Testis (tissue), 3 donors: ENCODE measurements around the gene GATA2. TPM values are rescaled to one million over a fixed set of nuclear protein-coding genes. Genes with fewer than 3 reads are reported as not detected.

Source experiments
- DNase-seq: peaks from one replicate; pipeline ENCODE4 v3.0.0-alpha.2; 2019
- H3K27ac ChIP-seq, 2 donors: fragments of 200-600 bp; sonication (generic); one replicate each; pipeline ENCODE4 v1.5.1; 2019
- H3K27me3 ChIP-seq: fragments of 200-600 bp; sonication (generic); one replicate; pipeline ENCODE4 v1.5.1; 2019
- H3K36me3 ChIP-seq: fragments of 200-600 bp; sonication (generic); one replicate; pipeline ENCODE4 v1.5.1; 2017; ENCODE audit warnings: low read depth; ENCODE audit errors: missing control alignments
- H3K4me1 ChIP-seq: fragments of 200-600 bp; sonication (generic); one replicate; pipeline ENCODE4 v1.5.1; 2019
- H3K4me3 ChIP-seq, 2 donors: fragments of 200-600 bp; sonication (generic); one replicate each; pipeline ENCODE4 v1.5.1; 2017 to 2019
- H3K9me3 ChIP-seq: fragments of 200-600 bp; sonication (generic); one replicate; pipeline ENCODE4 v1.5.1; 2017
- POLR2A ChIP-seq: fragments of 450-650 bp; IDR thresholded peaks from one replicate; pipeline ENCODE4 v1.6.1; 2017; ENCODE audit warnings: antibody characterized with exemption, mild to moderate bottlenecking, moderate library complexity
- WGBS, 2 donors: methylation state at CpG; one replicate each; pipeline ENCODE4 v1.1.5; 2018; 5-methylcytosine and 5-hydroxymethylcytosine counted together
- intact Hi-C: fragments of 100-400 bp; cut with DNase I; formaldehyde crosslinking; loops from one replicate; pipeline ENCODE4 v1.15.1; 2023; ENCODE audit warnings: low total_unique reads
- polyA plus RNA-seq: library from polyadenylated mRNA; stranded (reverse); fragments of 350-450 nt; fragmentation: Illumina TruSeq; extraction: RNeasy Lipid Tissue Mini Kit (QIAGEN cat#74804); gene quantifications from one replicate; pipeline ENCODE4 v1.2.3, GENCODE V29; 2014; ENCODE audit warnings: low read depth, low replicate concordance; ENCODE audit not compliant: insufficient read depth
- total RNA-seq, 2 donors: library from RNA; depleted of rRNA; stranded (reverse); fragments of >200 nt; gene quantifications; one replicate each; pipeline ENCODE4 v1.2.3, GENCODE V29; 2016
- TF ChIP-seq, protein P1 (sequence below), 3 experiments: fragments of 450-650 bp in 2 of 3; fragments of 200-600 bp in 1 of 3; sonication (generic) in 1 of 3; IDR thresholded peaks; one replicate each; pipeline ENCODE4 v1.5.1; 2016 to 2019; ENCODE audit warnings: antibody characterized with exemption in 3 of 3, mild to moderate bottlenecking in 2 of 3, moderate library complexity in 1 of 3

The GATA2 gene
- total and polyA plus RNA-seq, 3 donors from 2014 or later, result 6.6 to 13.5 (median 11.9) TPM

DNA sequence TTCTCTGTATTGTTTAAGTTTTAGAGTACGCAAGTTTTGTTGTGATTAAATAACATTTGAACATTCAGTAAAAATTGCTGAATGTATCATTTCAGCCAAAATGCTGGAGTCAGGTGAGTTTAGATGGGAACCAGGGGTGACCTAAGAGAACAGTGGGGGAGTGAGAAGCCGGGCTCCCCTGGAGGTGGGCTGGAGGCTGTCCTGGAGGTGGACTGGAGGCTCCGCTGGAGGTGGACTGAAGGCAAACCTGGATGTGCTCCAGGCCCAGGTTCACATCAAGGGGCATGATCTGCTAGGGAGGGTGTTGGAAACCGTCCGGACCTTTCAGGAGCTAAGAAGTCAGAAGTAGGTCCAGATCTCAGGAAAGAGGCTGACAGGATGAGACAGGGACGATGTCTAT is 50.1 kb downstream of the GATA2 start:
- no peaks in the 10 kb centered on the region for H3K9me3 ChIP-seq
- intact Hi-C loops, result no loop called here
- TF ChIP-seq, protein P1, sequence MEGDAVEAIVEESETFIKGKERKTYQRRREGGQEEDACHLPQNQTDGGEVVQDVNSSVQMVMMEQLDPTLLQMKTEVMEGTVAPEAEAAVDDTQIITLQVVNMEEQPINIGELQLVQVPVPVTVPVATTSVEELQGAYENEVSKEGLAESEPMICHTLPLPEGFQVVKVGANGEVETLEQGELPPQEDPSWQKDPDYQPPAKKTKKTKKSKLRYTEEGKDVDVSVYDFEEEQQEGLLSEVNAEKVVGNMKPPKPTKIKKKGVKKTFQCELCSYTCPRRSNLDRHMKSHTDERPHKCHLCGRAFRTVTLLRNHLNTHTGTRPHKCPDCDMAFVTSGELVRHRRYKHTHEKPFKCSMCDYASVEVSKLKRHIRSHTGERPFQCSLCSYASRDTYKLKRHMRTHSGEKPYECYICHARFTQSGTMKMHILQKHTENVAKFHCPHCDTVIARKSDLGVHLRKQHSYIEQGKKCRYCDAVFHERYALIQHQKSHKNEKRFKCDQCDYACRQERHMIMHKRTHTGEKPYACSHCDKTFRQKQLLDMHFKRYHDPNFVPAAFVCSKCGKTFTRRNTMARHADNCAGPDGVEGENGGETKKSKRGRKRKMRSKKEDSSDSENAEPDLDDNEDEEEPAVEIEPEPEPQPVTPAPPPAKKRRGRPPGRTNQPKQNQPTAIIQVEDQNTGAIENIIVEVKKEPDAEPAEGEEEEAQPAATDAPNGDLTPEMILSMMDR (IDR thresholded peaks at IDR 0.05), result no peak
- no peak for TF ChIP-seq POLR2A
- no peak for DNase-seq
- H3K36me3 ChIP-seq, result no peaks in the 10 kb centered on the region
- H3K27me3 ChIP-seq, result no peaks in the 10 kb centered on the region
- no peak overlapping the region for H3K4me3 ChIP-seq
- H3K27ac ChIP-seq, result no peak overlapping the region
- no peaks in the 10 kb centered on the region for H3K4me1 ChIP-seq
- WGBS, 2 donors, result 86 to 89% methylated on average over 6 of the region's 6 CpGs

DNA sequence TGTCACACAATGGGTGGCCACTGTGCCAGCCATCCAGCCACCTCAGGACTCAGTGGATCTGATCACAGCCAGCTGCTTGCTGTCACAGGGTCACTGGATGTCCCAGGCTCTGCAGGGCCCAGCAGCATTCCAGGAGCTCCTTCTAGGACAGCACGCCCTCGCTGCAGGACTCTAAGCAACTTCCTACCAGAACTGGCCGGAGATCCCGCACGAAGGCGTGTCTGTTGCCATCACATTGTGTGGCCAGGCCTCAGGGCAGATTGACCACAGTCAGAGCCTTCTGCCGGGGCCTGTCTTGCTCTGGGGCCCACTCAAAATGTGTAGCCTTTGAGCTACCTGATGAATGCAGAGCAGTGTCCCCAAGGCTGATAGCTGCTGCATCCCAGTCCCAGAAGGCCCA is 50.9 kb downstream of the GATA2 start:
- Histone ChIP-seq H3K4me3 (no peak overlapping the region), H3K36me3 (no peaks in the 10 kb centered on the region), H3K9me3 (no peaks in the 10 kb centered on the region), H3K27ac (no peak overlapping the region), H3K27me3 (no peaks in the 10 kb centered on the region), H3K4me1 (no peaks in the 10 kb centered on the region)
- no peak for DNase-seq
- WGBS, 2 donors, result 79 to 91% methylated on average over 4 to 7 of the region's 7 CpGs
- intact Hi-C loops, result no loop called here
- TF ChIP-seq, protein P1 (IDR thresholded peaks at IDR 0.05), result no peak
- TF ChIP-seq POLR2A, result no peak

DNA sequence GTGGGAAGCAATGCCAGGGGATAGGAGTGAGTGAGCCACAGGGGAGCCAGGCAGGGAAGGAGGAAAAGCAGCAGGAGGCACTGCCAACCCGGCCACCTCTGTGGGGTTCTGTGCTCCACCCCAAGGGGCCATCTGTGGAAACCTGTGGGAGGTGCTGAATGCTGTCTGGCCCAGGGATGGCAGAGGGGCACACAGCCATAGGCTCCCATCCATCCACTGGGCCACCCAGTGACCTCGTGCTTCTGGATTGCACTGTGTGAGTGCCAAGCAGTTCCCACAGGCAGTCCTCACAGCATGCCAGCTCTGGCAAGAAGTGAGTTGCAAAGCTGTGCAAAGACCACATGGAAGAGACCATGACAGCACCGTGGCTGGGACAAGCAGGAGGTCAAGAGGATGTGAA is 53.8 kb downstream of the GATA2 start:
- no peak overlapping the region for H3K27ac ChIP-seq
- intact Hi-C loops, result no loop called here
- TF ChIP-seq, protein P1 (IDR thresholded peaks at IDR 0.05), result no peak
- no peak for TF ChIP-seq POLR2A
- H3K36me3 ChIP-seq, result no peaks in the 10 kb centered on the region
- H3K27me3 ChIP-seq, result no peaks in the 10 kb centered on the region
- WGBS, 2 donors, result 70 to 82% methylated on average over 3 of the region's 3 CpGs
- H3K9me3 ChIP-seq, result no peaks in the 10 kb centered on the region
- DNase-seq, result no peak
- no peak overlapping the region for H3K4me3 ChIP-seq
- H3K4me1 ChIP-seq, result no peaks in the 10 kb centered on the region

DNA sequence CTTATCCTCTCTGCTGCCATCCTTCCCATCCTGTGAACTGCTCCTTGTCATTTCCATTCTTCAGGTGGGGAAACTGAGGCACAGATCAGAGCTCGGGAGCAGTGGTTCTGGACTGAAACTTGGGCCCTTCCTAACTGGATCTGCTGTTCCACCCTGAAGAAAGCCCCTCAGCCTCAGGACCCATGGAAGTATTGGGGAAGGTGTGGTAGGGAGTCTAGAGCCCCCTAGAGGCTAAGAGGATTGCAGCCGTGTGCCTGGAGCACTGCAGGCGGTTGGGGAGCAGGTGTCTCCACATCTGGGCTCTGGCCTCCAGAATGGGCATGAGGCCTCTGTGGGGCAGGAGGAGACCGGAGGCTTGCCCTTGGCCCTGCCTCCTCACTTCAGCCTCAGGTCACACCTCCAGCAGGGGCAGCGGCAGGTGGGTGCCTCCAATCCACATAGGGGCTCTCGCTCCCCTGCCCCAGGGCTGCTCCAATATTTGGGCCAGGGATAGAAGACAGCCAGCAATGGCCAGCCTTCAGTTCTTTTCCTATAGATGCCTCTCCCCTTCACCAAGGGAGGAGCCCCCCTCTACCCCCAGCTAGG is 54.4 kb downstream of the GATA2 start:
- H3K4me3 ChIP-seq, result no peak overlapping the region
- no peaks in the 10 kb centered on the region for H3K27me3 ChIP-seq
- H3K27ac ChIP-seq, result no peak overlapping the region
- no peaks in the 10 kb centered on the region for H3K36me3 ChIP-seq
- intact Hi-C loops, result no loop called here
- 69 to 71% methylated on average over 3 to 6 of the region's 6 CpGs for WGBS, 2 donors
- H3K9me3 ChIP-seq, result no peaks in the 10 kb centered on the region
- TF ChIP-seq POLR2A, result no peak
- TF ChIP-seq, protein P1 (IDR thresholded peaks at IDR 0.05), result no peak
- no peak for DNase-seq
- H3K4me1 ChIP-seq, result no peaks in the 10 kb centered on the region

DNA sequence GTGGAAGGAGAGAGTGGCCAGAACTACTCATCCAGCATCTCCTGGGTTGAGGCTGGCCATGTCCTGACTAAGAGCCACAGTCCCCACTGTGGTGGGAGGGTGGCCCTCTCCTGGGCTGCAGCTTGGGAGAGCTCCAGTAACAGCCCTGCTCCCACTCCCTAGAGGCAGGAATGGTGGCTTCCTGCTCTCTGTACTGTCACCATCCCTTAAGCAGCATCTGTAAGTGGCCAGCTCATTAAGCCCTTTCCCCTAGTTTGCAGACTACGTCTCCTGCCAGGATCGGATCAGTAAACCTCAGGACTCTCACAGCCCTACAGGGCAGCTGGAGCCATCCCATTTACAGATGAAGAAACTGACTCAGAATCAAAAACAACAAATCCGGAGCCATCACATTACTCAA is 56.8 kb downstream of the GATA2 start:
- Histone ChIP-seq H3K9me3 (no peaks in the 10 kb centered on the region), H3K36me3 (no peaks in the 10 kb centered on the region), H3K27ac (no peak overlapping the region), H3K4me1 (peaks cover 7% of the 10 kb centered on the region), H3K27me3 (no peaks in the 10 kb centered on the region), H3K4me3 (no peak overlapping the region)
- intact Hi-C loops, result no loop called here
- whole genome bisulfite sequencing, 2 donors, result 92 to 95% methylated on average over 3 of the region's 3 CpGs
- TF ChIP-seq POLR2A, result no peak
- TF ChIP-seq, protein P1 (IDR thresholded peaks at IDR 0.05), result no peak
- no peak for DNase-seq
